Suprapubic skin (tissue), 4 donors: Measurements from ENCODE around the gene METTL25B. TPM values are rescaled to one million over a fixed set of nuclear protein-coding genes. Genes with fewer than 3 reads are reported as not detected.

Experiments
- DNase-seq, 2 donors: peaks; one replicate each; pipeline ENCODE4 v3.0.0-alpha.2; 2019; ENCODE audit warnings: low spot score in 2 of 2
- H3K27ac ChIP-seq: fragments of 200-600 bp; sonication (generic); one replicate; pipeline ENCODE4 v1.5.1; 2019
- H3K27me3 ChIP-seq: fragments of 200-600 bp; sonication (generic); one replicate; pipeline ENCODE4 v1.5.1; 2019
- H3K36me3 ChIP-seq: fragments of 200-600 bp; sonication (generic); one replicate; pipeline ENCODE4 v1.5.1; 2019
- H3K4me1 ChIP-seq: fragments of 200-600 bp; sonication (generic); one replicate; pipeline ENCODE4 v1.5.1; 2019
- H3K4me3 ChIP-seq: fragments of 200-600 bp; sonication (generic); one replicate; pipeline ENCODE4 v1.5.1; 2019; ENCODE audit warnings: mild to moderate bottlenecking
- H3K9me3 ChIP-seq: fragments of 200-600 bp; sonication (generic); one replicate; pipeline ENCODE4 v1.5.1; 2019
- EP300 ChIP-seq: sonication (generic); formaldehyde crosslinking; IDR thresholded peaks from one replicate; pipeline ENCODE4 v1.6.1; 2017; ENCODE audit warnings: antibody characterized with exemption
- POLR2A ChIP-seq, 2 donors: fragments of 450-650 bp; IDR thresholded peaks; one replicate each; pipeline ENCODE4 v1.6.1; 2017; ENCODE audit warnings: antibody characterized with exemption in 2 of 2, mild to moderate bottlenecking in 2 of 2, moderate library complexity in 2 of 2
- POLR2AphosphoS5 ChIP-seq, 3 donors: sonication (generic); formaldehyde crosslinking; IDR thresholded peaks; one replicate each; pipeline ENCODE4 v1.6.1; 2017; ENCODE audit warnings: antibody characterized with exemption in 3 of 3
- WGBS: methylation state at CpG from one replicate; pipeline ENCODE4 v1.1.5; 2018; 5-methylcytosine and 5-hydroxymethylcytosine counted together
- total RNA-seq, 4 donors: library from RNA; depleted of rRNA; stranded (reverse); fragments of >200 nt; gene quantifications; one replicate each; pipeline ENCODE4 v1.1.0, GENCODE V29; 2016
- TF ChIP-seq, protein P1 (sequence below), 2 donors: fragments of 200-600 bp in 1 of 2; fragments of 450-650 bp in 1 of 2; sonication (generic) in 1 of 2; IDR thresholded peaks; one replicate each; pipeline ENCODE4 v1.5.1; 2016 to 2019; ENCODE audit warnings: antibody characterized with exemption in 2 of 2, mild to moderate bottlenecking in 1 of 2, moderate library complexity in 1 of 2

Gene METTL25B
- total RNA-seq = 10 to 100 TPM; 20.7 to 40.3 (median 34.2) TPM

DNA sequence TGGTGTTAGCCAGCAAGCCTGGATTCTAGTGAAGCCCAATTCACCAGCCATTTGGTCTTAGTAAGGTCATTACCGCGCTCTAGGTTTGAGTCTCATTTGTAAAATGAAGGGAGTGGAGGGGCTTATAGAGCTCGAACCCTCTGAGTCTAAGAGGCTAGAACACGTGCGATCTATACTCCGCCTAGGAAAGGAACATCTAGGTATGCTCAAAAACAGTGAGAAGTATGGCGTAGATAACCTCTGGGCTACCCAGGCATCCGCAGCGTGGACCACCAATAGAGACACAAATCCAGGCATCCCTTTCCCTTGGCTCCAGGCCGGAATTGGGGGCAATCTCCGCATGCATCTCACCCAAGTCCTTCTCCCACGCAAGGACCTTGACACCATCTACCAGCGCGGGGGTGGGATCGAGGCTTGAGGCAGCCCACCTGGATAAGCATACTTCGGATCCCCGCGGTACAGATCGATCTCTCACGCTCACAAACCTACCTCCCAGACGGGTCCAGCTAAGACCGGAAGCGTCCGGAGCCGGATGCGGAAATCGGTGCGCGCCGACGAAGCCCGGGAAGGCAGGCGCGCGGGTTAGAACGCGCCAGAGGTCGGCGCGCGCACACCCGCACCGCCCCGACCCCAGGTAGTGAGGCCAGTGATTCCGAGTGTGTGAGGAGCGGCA lies at the start of gene METTL25B:
Gene METTL25B (plus strand): TSS at position 544 of the 673 bp plus-strand sequence. CDS start 636 bp downstream, outside the sequence.
- Histone ChIP-seq H3K27me3 (no peaks in the 10 kb centered on the region), H3K27ac (peak within 1 kb of the TSS; percentile 99), H3K4me1 (peaks cover 49% of the 10 kb centered on the region), H3K4me3 (peak within 1 kb of the TSS; percentile 93), H3K9me3 (no peaks in the 10 kb centered on the region), H3K36me3 (peaks cover 30% of the 10 kb centered on the region)
- 0% methylated on average over 7 of the region's 46 CpGs for WGBS
- TF ChIP-seq, protein P1, sequence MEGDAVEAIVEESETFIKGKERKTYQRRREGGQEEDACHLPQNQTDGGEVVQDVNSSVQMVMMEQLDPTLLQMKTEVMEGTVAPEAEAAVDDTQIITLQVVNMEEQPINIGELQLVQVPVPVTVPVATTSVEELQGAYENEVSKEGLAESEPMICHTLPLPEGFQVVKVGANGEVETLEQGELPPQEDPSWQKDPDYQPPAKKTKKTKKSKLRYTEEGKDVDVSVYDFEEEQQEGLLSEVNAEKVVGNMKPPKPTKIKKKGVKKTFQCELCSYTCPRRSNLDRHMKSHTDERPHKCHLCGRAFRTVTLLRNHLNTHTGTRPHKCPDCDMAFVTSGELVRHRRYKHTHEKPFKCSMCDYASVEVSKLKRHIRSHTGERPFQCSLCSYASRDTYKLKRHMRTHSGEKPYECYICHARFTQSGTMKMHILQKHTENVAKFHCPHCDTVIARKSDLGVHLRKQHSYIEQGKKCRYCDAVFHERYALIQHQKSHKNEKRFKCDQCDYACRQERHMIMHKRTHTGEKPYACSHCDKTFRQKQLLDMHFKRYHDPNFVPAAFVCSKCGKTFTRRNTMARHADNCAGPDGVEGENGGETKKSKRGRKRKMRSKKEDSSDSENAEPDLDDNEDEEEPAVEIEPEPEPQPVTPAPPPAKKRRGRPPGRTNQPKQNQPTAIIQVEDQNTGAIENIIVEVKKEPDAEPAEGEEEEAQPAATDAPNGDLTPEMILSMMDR (IDR thresholded peaks at IDR 0.05) = no peak
- TF ChIP-seq POLR2AphosphoS5 (IDR thresholded peaks at IDR 0.05) (peak in 1 of 3 donors; percentile 22), EP300 (no peak), POLR2A (IDR thresholded peaks at IDR 0.05) (peak in 1 of 2 donors; percentile 67)
- DNase-seq = peak in 1 of 2 donors; percentile 91

DNA sequence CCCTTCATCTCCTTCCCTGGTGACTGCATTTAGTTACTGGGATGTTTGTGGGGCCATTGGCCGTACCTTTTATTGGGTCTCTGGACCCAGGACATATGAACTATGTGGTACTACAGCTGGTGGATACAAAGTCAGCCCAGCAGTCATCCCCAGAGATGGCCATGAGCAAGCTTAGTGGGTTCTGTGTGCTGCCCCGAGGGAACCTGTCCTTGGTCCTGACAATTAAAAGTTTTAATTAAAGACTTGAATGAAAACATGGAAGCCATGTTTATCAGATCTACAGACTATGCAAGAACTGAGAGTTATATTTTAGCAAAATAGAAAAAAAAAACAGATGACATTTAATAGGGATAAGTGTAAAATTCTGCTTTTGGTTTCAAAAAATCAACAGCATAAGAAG lies 48.2 kb upstream of the METTL25B start:
- no peaks in the 10 kb centered on the region for H3K9me3 ChIP-seq
- no peak for DNase-seq
- H3K4me3 ChIP-seq = no peak overlapping the region
- TF ChIP-seq EP300 (no peak), POLR2A (IDR thresholded peaks at IDR 0.05) (no peak), POLR2AphosphoS5 (IDR thresholded peaks at IDR 0.05) (no peak)
- TF ChIP-seq, protein P1 (IDR thresholded peaks at IDR 0.05) = no peak
- peaks cover 42% of the 10 kb centered on the region for H3K27me3 ChIP-seq
- peaks cover 19% of the 10 kb centered on the region for H3K4me1 ChIP-seq
- H3K36me3 ChIP-seq = no peaks in the 10 kb centered on the region
- WGBS = 58% methylated on average over 2 of the region's 2 CpGs
- H3K27ac ChIP-seq = no peak overlapping the region

GRCh38 chr1:156681196-156681960 lies 46.9 kb upstream of the METTL25B start:
- Histone ChIP-seq H3K27ac (no peak overlapping the region), H3K4me1 (peaks cover 16% of the 10 kb centered on the region), H3K27me3 (peaks cover 37% of the 10 kb centered on the region), H3K4me3 (no peak overlapping the region), H3K9me3 (no peaks in the 10 kb centered on the region), H3K36me3 (no peaks in the 10 kb centered on the region)
- no peak for DNase-seq
- TF ChIP-seq POLR2AphosphoS5 (IDR thresholded peaks at IDR 0.05) (no peak), POLR2A (IDR thresholded peaks at IDR 0.05) (no peak), EP300 (no peak)
- TF ChIP-seq, protein P1 (IDR thresholded peaks at IDR 0.05) = no peak
- 73% methylated on average over 7 of the region's 8 CpGs for WGBS

- WGBS = 70% methylated on average over 5 of the region's 5 CpGs
- TF ChIP-seq, protein P1 (IDR thresholded peaks at IDR 0.05) = no peak
- no peak for TF ChIP-seq POLR2AphosphoS5 (IDR thresholded peaks at IDR 0.05)
- TF ChIP-seq EP300 = no peak
- TF ChIP-seq POLR2A (IDR thresholded peaks at IDR 0.05) = no peak
- no peaks in the 10 kb centered on the region for H3K36me3 ChIP-seq
Measured at GRCh38 chr1:156682166-156682890, 45.9 kb upstream of the METTL25B start.

More at GRCh38 chr1:156682166-156682890, 45.9 kb upstream of the METTL25B start:
- DNase-seq = no peak
- Histone ChIP-seq H3K27me3 (peaks cover 28% of the 10 kb centered on the region), H3K27ac (no peak overlapping the region), H3K4me3 (no peak overlapping the region), H3K4me1 (peaks cover 7% of the 10 kb centered on the region), H3K9me3 (no peaks in the 10 kb centered on the region)
